Cerebellar nuclear complex (tissue), 1 donor: ENCODE results near the gene BRINP1.

Experiments
- DNase-seq, 2 experiments: peaks; one replicate each; lab custom pipeline; 2025; lab: John Stamatoyannopoulos, UW

Gene BRINP1

DNA sequence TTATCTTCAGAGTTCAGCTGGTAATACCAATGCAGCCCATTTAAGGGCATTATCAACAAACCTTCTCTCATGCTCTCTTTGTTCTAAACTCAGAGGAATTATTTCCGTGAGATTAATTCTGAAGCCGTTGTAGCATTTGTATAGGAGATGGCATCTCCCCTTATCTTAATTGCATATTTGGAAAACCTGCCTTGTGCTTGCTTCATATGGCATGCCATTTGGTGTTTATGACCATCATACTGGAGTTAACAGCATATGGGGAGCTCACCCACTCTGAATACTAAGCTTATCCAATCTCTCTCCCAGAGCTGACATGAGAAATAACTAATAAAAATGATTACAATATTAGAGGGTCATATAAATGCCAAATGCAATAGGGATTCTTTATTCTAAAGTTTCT lies 243.2 kb downstream of the BRINP1 start:
- no peak for DNase-seq

DNA sequence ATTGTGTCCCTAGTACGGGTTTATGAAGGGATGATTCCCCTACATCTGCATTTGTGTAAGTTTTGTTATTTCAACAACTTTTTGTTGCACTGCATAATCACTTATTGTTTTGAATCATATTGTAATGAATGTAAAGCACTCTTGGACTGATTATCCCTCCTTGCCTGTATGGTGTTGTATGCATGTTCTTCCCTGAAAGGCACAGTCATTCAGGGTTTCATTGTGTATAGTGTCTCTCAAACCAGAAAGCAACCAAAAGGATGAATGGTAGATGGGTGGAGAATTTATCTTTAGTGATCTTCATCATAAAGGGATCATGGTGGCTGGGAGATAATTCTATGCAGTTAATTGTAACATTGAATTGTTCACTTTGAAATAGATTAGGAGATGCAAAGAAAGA lies 247.3 kb downstream of the BRINP1 start:
- no peak for DNase-seq

- no peak for DNase-seq
Observed at GRCh38 chr9:119117409-119117808, 251.8 kb downstream of the BRINP1 start.
